ENCODE measurements around the gene DKK3.
"Not testable (repeated sequence)": the region's sequence is repeated elsewhere in the genome, so short reads cannot be mapped to it uniquely, and the experiment has no call there.

The DKK3 gene

DNA sequence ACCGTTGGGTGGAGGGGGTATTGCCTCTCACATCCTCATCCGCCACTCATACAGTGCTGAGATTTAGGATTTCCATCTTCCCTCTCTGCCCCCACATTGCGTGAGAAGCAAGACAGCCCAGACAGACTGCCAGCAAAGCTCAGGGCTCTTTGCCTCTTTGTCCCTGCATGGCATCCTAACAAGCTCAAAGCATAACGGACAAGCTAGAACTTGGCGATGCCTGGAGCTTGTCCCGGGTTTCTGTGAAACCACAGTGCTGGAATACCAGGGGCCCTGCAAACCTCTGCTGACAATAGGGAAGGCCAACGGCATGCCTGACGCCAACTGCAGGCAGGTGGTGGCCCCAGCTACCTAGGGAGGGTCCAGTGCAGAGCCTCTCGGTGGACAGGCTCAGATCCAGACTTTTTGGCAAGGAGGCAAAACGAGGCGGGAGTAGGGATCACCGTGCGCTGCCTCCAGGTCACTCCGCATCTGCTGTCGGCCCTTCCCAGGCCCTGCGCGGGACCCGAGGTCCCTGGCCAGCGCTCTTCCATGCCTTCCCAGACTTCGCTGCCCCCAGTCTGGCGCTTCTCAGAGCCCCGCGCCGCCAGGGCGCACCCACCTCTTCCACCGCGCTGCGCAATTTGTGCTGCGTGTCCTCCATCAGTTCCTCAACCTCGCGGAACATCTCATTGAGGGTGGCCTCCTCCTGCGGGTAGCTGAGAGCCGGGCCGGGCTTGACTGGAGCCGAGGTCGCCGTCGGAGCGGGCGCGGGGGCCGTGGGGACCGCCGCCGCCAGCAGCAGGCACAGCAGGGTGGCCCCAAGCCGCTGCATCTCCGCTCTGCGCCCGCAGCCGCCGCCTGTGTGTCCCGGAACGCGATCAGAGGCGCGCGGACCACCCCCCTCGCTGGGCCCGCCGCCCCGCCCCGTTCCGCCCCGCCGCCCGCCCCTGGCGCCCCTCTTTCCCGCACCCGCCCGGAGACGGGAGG lies at the start of gene DKK3:
DKK3 (minus strand) TSS at position 858 of the 969 bp plus-strand sequence; CDS start at position 814, 44 bp downstream.
- no peak for DNase-seq (ENCODE audit: low read depth)

GRCh38 chr11:12057299-12057980 lies 49.0 kb upstream of the DKK3 start:
- no peak for DNase-seq (ENCODE audit: low read depth)

DNA sequence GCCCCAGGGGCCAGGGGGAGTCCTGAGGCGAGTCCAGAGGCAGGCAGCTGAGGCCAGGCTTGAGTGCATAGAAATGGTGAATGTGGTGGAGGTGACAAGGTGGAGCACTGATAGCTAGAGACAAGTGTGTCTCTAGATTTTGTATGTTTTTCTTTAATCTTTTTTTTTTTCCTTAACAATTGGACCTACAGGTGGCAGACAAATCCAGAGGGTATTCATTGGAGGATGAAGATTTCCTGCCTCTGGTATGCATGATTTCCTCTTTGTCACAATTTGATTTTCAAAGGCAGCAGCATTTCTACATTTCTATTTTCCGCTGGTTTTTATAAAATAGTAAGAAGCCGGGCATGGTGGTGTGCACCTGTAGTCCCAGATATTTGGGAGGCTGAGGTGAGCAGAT lies 47.7 kb upstream of the DKK3 start:
- DNase-seq (ENCODE audit: low read depth), result no peak

GRCh38 chr11:12053606-12054361 lies 45.4 kb upstream of the DKK3 start:
- DNase-seq (ENCODE audit: low read depth), result no peak

- DNase-seq (ENCODE audit: low read depth), result no peak
These were observed 44.5 kb upstream of the DKK3 start for GRCh38 chr11:12052676-12053605.

GRCh38 chr11:12051287-12051662 lies 42.8 kb upstream of the DKK3 start:
- DNase-seq (ENCODE audit: low read depth), result no peak

DNA sequence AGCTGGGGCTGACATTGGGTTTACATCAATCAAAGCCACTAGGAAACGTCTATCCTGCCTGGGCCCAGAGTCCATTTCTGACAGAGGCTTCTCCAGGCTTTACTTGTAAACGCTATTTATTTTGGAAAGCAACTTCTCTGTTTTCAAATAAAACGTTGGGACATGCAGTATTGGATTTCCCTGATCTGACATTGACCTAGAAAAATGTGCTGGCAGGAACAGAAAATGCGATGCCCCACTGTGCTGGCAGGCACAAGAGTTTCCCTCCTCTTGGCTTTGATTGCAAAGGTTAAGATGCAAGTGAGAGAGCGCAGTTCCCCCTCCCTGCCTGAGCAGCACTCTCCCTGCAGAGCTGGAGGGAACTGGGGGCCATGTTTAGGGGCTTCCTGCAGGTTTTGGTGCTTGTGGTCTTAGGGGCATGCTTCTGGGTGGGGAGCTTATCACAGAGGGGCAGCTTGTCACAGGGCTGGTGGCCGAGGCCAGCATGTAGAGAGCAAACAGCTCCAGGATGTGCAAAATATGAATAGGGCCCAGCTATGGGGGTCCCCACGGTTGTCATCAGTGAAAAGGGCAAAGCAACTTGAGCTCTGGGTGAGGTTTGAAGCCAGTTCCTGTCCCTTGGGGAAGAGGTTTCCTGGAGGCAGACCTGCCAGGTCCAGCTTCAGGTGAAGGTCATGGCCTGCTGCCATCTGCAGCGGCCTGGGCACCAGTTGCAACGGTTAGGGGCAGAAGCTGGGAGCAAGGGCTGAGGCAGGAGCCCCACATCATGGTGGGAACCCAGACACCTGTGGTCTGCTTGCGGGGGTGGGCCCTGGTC lies 42.3 kb upstream of the DKK3 start:
- DNase-seq (ENCODE audit: low read depth), result no peak

- no peak for DNase-seq (ENCODE audit: low read depth)
These were observed 40.7 kb upstream of the DKK3 start for GRCh38 chr11:12048936-12049790.

DNA sequence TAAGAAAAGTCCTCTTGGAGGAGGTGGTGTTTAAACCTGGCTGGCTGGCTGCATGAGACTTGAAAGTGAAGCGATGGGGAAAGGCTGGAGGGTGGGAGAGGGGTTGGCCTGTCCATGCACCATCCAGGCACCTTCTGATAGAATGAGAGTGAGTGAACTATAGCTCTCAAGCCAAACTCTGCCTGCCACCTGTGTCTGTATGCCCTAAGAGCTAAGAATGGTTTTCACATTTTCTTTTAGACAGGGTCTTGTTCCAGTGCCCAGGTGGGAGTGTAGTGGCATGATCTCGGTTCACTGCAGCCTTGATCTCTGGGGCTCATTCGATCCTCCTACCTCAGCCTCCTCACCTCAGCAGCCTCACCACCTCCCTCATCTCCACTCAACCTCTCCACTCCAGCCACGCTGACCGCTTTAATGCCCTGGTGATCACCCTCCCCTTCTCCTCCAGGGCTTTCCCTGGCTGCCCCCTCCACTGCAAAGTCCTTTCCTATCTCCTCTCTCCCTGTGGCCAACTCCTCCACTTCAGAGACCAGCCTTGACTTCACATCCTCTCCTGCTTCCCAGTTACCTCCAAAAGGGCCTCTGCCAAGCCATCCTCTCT lies 38.3 kb upstream of the DKK3 start:
- DNase-seq (ENCODE audit: low read depth), result no peak

- no peak for DNase-seq (ENCODE audit: low read depth)
These were observed 37.6 kb upstream of the DKK3 start for GRCh38 chr11:12045914-12046635.

- no peak for DNase-seq (ENCODE audit: low read depth)
These were observed 36.4 kb upstream of the DKK3 start for GRCh38 chr11:12044799-12045198.

DNA sequence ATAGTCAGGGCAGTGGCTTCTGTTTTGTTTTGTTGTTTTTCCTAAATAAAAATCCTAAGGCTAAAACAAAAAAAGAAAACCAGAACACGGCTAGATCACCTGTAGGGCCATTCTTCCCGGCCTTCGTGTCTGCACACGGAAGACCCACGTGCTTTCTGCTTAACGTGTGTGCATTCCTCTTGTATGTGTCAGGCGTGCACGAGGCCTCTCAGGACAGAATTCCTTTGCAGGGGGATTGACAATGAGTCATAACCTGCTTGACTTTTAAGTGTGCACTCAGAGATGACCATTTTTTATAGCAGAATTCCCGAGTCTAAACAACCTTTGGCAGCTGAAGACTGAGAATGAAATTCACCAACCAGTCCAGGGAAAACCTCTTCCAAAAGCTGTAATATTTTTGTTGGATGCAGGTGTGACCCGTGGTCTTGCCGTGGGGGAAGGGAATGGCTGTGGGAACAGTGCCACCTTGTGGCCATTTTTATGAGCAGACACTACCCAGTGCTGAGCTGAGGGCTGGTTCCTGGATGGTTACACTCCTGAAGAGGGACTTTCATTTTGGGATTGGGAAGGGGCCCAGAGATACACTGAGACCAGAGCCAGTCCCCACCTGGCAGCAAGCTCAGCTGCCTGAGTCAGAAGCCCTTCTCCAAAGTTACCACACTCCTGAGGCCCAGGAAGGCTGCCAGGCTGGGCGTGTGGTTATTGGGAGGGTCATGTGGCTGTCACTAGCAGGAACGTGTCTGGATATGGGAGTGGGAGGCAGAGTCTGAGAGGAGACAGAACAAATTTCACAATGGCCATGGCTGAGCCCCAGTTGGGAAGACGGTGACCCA lies 35.7 kb upstream of the DKK3 start:
- DNase-seq (ENCODE audit: low read depth), result peak; percentile 52

GRCh38 chr11:12043221-12043620 lies 34.8 kb upstream of the DKK3 start:
- DNase-seq (ENCODE audit: low read depth), result no peak

DNA sequence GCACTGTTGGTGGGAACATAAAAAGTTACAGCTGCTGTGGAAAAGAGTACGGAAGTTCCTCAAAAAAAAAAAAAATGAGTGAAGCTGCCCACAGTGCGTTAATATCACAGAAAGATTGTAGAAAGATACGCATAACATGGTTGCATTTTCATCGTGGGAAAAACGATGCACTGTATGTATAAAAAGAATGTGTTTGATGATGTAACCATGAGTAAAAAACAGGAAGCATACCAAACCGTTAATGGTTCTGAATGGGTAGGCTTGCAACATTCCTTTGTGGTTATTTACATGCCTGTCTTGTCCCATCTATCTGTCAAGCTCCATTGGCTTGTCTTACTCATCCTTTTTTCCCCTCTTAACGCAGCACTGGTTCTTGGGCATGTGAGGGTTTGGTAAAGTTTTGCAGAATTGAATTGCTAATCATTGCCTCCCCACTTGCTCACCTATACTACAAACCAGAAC lies 33.8 kb upstream of the DKK3 start:
- no peak for DNase-seq (ENCODE audit: low read depth)

DNA sequence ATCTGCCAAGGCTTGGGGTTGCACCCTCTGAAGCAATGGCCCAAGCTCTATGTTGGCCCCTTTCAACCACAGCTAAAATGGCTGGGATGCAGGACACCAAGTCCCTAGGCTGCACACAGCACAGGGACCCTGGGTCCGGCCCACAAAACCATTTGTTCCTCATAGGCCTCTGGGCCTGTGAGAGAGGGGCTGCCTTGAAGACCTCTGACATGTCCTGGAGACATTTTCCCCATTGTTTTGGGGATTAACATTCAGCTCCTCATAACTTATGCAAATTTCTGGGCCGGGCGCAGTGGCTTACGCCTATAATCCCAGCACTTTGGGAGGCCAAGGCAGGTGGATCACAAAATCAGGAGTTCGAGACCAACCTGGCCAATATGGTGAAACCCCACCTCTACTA lies 32.3 kb upstream of the DKK3 start:
- not testable (repeated sequence) for DNase-seq (ENCODE audit: low read depth)

DNA sequence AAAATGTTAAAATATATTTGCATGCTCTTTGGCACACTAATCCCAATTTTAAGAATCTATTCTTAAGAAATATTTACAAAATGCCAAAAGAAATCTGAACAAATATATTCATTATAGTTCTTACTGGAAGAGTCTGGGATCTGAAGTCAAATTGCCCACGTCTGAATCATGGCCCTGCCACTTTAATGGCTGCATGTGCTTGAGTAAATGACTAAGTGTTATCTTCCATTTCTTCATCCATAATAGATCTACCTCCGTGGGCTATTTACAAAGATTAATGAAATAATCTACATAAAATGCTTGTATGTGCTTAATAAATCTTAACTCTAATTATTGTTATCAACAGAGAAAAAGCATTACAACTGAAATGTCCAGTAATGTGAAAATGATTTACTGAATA lies 24.5 kb upstream of the DKK3 start:
- DNase-seq (ENCODE audit: low read depth), result no peak

- DNase-seq (ENCODE audit: low read depth), result no peak
These were observed 23.6 kb upstream of the DKK3 start for GRCh38 chr11:12031856-12032544.

All from activated T-cell treated with anti-CD3 and anti-CD28 coated beads for 48 hours (primary cell).